Activated CD4-positive, alpha-beta T cell treated with anti-CD3 and anti-CD28 coated beads, Interleukin-2, Interleukin-4, amounts not matched to agents 100 ng/mL and 50 ng/mL, durations not matched to agents 16 hours and 8 hours (primary cell): ENCODE data around the gene CCBE1.

ENCODE experiments used
- DNase-seq: peaks from one replicate; pipeline ENCODE4 v3.0.0-alpha.2; 2020; ENCODE audit warnings: low spot score

Gene CCBE1

DNA sequence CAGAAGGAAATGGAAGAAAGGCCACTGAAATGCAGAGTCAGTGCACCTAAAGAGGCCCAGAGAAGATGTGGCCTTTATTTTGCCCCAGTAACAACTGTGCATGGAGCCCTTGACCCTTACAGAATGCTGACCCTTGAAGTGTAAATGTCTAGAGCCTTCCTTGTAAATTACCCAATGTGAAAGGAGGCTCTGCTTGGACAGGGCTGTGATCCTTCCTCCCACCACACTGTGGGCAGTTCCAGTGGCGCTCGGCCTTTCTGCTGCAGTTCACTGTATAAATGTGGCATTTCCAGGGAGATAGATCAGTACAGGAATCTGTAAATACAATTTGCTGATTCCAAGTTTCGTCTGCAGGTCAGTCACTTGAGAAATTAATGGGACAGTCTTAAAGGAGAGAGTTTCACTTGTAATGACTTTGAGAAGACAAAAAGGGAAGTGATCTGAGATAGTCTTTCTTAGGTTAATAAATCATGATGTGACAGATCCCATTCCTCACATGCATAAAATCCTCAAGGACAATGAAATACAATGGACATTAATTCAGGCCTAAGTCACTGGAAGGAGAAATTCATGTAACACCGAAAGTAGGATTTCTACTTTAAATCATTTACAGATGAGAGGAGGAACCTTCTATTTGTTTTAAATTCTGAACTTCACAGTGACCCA lies 204.3 kb downstream of the CCBE1 start:
- no peak for DNase-seq

DNA sequence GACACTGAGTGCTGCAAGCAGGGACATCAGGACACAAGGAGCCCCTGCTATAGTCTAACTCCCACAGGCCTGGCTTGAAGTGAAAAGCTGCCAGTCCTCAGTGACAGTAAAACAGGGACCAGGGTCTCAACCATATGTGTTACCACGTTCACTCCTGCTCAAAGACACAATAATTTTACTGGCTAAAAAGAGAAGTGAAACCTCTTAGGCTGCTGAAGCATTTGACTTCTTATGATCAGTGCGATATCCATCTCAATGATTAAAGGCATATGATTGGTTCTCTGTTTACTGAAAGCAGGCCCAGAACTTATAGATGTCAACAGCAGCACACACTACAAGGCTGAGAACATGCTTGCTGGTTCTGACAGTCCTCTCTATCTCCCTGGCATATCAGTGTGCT lies 208.3 kb downstream of the CCBE1 start:
- no peak for DNase-seq

GRCh38 chr18:59485382-59485781 lies 211.8 kb downstream of the CCBE1 start:
- no peak for DNase-seq

- DNase-seq = no peak
These were observed 212.5 kb downstream of the CCBE1 start for GRCh38 chr18:59484561-59485328.

DNA sequence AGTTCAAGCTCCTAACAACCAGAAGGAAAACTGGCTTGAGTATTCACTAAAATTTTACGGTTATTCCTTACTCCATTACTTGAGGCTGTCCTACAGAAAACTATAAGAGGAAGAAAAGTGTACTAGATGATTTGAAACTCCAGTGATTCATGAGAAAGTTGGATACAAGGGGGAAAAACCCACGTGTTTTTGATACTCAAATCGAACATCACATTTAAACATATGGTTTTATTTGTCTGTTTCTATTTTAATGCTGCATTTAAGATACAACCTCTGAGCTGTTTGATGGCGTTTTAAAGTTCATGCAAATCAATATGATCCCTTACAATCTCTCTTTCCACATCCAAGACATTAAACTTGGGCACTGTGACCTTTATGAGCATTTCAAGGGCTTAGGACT lies 213.1 kb downstream of the CCBE1 start:
- no peak for DNase-seq

GRCh38 chr18:59481436-59481835 lies 215.8 kb downstream of the CCBE1 start:
- no peak for DNase-seq

DNA sequence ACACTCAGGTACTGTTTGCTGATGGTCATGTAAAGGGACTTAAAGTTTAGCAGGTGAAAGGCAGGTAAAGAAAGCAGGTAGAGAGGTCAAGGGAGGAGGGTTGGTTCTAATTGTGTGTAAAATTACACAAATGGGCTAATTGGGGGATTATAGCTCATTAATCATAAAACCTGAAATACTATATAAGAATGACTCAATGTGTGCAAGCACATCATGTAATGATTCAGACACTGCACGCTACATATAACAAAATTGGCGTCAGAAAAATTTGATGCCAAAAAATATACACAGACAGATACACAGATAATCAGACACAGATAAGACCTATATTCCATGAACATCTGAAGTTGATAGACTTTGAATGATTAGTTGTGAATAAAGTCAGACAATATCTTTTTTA lies 217.4 kb downstream of the CCBE1 start:
- DNase-seq = no peak

GRCh38 chr18:59478591-59478990 lies 218.6 kb downstream of the CCBE1 start:
- no peak for DNase-seq

- DNase-seq = no peak
These were observed 219.4 kb downstream of the CCBE1 start for GRCh38 chr18:59477849-59478248.

DNA sequence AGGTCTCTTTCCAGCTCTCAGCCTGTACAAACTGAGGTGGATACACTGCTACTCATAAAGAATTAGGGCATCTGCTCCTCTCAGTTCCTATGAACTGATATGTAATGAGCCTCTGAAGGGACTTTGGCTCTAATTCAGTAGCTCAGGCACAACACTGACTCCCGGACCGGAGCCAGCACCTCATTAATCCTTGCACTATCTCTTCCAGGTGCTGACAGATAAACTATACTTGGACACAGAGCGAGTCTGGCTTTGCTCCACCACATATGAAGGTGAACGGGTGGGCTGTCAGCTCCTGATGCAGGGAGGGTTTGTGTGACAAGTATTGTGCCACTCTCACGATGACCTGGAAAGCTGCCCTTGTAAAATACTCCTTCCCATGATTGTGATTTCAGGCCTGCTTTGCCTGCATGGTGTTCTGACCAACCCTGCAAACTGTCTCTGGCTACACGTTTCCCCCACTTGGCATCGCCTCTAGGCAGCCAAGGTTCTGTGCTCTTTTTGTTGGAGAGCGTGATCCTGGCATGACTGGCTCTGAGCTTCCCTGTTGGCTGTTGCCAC lies 226.6 kb downstream of the CCBE1 start:
- DNase-seq = no peak

GRCh38 chr18:59469463-59470180 lies 227.6 kb downstream of the CCBE1 start:
- no peak for DNase-seq

DNA sequence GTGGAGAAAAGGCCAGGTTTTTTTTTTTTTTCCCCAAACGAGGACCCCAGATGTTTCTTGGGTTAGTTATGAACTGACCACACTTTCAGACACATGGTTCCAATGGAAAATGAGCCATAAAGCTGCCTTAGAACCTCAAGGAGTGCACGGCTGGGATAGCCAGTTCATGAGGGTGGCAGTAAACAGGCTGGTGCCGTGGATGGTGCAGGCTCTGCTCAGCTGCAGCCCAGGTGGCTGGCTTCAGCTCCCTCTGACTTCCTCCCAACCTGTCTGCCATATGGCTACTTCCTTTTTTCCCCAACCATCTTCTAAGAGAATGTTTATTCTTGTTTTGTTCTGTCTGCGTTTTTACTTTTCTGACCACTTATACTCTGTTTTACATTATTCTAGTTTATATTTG lies 228.4 kb downstream of the CCBE1 start:
- DNase-seq = no peak

DNA sequence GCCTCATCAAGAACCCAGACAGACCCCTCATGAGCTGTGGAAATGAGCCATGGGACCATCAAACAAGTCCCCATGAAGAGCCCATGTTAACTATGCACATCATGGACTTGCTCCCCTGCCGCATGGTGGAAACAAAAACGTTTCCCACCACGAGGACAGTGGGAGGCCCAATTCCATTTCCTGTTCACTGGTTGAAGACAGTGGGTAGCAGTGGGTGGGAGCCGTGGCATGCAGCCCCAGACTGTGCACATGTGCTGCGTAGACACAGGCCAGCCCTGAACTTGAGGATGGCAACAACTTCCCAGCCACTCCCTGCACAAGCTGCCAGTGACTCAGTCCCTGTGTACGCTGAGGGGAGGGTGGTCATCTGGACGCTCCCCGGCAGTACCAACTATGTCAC lies 229.7 kb downstream of the CCBE1 start:
- no peak for DNase-seq

DNA sequence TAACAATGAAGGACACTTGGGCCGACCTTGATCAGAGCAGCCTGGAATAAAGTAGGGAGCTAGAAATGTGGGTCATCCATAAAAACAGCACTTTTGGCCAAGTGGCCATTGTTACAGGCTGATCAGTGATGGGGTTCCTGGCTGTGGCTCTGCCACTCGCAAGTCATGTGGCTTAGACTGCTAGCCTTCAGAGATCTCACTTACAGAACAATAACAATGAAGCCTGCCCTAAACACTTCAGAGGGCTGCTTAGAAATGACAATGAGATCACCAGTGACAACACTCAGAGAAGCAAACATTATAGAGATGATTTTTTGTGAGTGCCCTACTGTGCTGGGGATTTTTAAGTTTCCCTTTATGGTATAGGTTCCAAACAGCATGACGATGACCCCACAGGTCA lies 230.2 kb downstream of the CCBE1 start:
- no peak for DNase-seq

DNA sequence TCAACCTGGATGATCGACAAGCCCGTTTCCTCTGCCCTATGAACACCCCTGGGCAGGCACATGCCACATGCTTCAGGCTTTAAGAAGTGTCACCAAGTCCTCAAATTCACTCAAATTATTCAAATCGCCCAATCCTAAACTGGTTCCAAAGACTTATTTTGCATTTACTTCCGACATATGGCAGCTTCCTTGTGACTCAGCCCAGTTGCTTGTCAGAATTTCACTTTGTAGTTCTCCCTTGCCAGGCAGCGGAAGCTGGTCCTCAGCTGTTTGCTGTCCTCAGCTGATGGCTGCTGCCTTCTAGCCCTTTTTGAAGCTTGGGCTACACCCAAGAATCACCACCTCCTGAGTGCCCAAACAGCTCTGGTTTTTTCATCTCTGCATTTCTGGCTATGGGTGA lies 232.7 kb downstream of the CCBE1 start:
- no peak for DNase-seq

GRCh38 chr18:59461171-59461570 lies 236.1 kb downstream of the CCBE1 start:
- no peak for DNase-seq

DNA sequence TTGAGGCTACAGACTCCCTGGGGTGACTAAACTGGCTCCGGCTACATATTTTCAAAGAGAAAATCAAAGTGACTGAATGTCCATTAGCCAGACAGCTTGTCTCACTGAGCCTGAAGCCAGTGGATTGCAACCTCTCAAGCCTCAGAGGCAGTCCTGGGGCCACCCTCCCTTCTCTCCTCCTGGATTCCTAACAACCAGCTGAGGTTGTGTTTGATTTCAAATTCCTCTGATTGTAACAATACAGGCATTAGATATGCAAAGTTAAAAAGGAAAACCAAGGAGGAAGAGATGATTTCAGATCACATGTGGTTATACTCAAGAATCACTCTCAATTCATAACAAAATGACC lies 237.2 kb downstream of the CCBE1 start:
- no peak for DNase-seq

DNA sequence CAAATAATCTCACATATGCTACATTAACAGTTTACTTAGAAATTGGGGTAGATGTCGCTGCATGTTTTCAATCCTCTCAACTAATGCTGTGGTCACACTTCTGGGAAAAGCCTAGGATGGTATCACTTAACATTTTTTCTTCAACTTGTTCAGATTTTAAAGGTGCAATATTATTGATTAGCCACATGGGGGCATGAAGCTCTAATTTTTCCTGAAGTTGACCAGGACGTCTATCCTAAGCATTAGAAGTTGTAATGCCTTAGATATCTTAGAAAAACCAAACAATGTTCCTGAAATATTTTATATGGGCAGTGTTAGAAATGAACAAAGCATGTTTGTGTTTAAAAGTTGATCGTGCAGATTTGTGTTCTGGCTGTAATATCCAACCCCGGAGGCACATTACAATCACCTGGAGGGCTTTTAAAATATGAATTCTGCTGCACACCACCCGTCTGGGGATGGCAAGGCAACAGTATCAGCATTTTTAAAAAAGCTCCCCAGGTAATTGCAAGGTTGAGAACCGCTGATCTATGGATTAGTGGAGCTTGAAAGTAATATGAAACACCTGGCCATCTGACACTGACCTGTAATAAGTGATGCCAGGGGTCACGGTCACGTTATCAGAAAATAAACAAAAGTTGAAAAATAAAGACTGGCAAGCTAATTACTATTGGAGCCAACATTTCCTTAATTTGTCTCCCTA lies 237.7 kb downstream of the CCBE1 start:
- peak; percentile 10 for DNase-seq

GRCh38 chr18:59458575-59458974 lies 238.6 kb downstream of the CCBE1 start:
- no peak for DNase-seq

DNA sequence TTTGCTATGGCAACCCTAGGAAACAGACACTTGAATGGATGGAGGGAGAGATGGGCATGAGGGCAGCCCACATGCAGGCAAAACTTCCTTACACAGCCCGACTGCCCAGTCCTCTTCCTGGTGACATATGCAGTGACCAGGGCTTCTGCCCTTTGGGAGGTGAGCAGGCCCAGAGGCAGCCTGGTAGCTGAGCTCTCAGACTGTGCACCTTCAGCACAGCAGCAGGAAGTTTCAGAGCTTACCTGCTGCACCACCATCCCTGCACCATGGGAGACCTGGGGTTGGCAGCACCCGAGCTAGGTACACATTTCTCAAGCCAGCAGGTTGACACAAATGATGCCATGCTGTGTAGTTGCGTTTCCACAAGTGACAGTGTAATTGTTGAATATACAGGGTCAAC lies 240.6 kb downstream of the CCBE1 start:
- no peak for DNase-seq

- no peak for DNase-seq
These were observed 241.4 kb downstream of the CCBE1 start for GRCh38 chr18:59455728-59456276.
